ENCODE measurements around the gene NF1. TPM values are rescaled to one million over a fixed set of nuclear protein-coding genes. Genes with fewer than 3 reads are reported as not detected.
A peak's percentile ranks its signal among the peaks of the same experiment; 100 is the strongest.

The NF1 gene
- total RNA-seq, 1 experiment from 2014 or later: 35.4 TPM

DNA sequence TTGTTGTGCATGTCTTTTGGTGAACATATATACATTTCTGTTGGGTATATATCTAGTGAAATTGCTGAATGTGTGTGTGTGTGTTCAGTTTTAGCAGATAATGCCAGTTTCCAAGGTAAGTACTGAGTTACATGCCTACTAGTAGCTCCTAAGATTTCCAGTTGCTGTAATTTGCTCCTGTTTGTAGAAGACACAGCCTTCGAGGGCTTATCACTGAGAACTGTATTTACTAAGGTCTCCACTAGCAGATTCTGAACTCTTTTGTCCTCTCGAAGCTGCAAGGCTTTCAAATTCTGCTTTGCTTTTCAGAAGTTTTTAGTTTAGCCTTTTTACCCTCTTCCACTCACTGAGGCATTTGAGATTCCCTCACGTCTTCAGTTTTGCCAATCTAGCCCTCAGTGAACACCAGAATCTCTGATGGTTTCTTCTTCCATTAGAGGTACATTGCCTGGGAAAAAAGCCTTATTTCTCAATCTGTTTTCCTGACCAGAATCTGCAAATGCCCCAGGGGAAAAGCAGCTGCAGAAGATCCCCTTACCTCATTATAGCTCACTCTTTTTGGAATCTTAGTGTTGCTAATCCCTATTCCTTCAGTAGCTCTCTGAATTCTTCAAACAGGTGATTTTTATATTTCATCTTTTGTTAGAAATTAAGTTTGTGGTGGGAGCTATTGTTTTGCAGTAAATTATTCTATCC lies 52.9 kb downstream of the NF1 start:
- ATAC-seq: no peak

GRCh38 chr17:31148205-31148604 lies 53.4 kb downstream of the NF1 start:
- H3K27me3 Mint-ChIP-seq (ENCODE audit: low read depth): no peaks in the 10 kb centered on the region
- peaks cover 26% of the 10 kb centered on the region for H3K4me1 Mint-ChIP-seq
- ChIA-PET POLR2A (no interaction called here), CTCF (interaction anchor here (0.6 kb wide), 2 partner anchors 69 to 651 kb away, joined by 4 to 5 read pairs; no protein-coding TSS in a partner anchor)
- peaks cover 6% of the 10 kb centered on the region; the same call in 1 of the 2 replicates for H3K9me3 Mint-ChIP-seq
- DNase-seq (ENCODE audit: low spot score) (no peak), ATAC-seq (no peak)
- peaks cover 8% of the 10 kb centered on the region for H3K36me3 Mint-ChIP-seq
- H3K27ac Mint-ChIP-seq: no peak overlapping the region
- no peak overlapping the region for H3K4me3 Mint-ChIP-seq
- TF ChIP-seq ATF1 (CRISPR knock-in tag; IDR thresholded peaks at IDR 0.05) (no peak), ZNF396 (CRISPR knock-in tag; IDR thresholded peaks at IDR 0.05; ENCODE audit: borderline replicate concordance) (no peak), SMAD3 (CRISPR knock-in tag; IDR thresholded peaks at IDR 0.05; ENCODE audit: borderline replicate concordance) (no peak), IRF2 (CRISPR knock-in tag; IDR thresholded peaks at IDR 0.05; ENCODE audit: borderline replicate concordance, low read depth) (no peak), ZNF317 (CRISPR knock-in tag; IDR thresholded peaks at IDR 0.05; ENCODE audit: borderline replicate concordance, low read depth) (no peak), CBFB (CRISPR knock-in tag; IDR thresholded peaks at IDR 0.05; ENCODE audit: low read depth) (no peak), PREB (CRISPR knock-in tag; IDR thresholded peaks at IDR 0.05; ENCODE audit: borderline replicate concordance) (no peak), CREM (CRISPR knock-in tag; IDR thresholded peaks at IDR 0.05) (no peak), JUN (CRISPR knock-in tag; IDR thresholded peaks at IDR 0.05) (no peak), SOX15 (CRISPR knock-in tag; IDR thresholded peaks at IDR 0.05) (no peak), NFATC4 (CRISPR knock-in tag; IDR thresholded peaks at IDR 0.05) (no peak), TP53 (CRISPR knock-in tag; IDR thresholded peaks at IDR 0.05) (no peak)
- TF ChIP-seq, protein P1, sequence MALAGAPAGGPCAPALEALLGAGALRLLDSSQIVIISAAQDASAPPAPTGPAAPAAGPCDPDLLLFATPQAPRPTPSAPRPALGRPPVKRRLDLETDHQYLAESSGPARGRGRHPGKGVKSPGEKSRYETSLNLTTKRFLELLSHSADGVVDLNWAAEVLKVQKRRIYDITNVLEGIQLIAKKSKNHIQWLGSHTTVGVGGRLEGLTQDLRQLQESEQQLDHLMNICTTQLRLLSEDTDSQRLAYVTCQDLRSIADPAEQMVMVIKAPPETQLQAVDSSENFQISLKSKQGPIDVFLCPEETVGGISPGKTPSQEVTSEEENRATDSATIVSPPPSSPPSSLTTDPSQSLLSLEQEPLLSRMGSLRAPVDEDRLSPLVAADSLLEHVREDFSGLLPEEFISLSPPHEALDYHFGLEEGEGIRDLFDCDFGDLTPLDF (CRISPR knock-in tag; IDR thresholded peaks at IDR 0.05): no peak
- TF ChIP-seq, protein P2, sequence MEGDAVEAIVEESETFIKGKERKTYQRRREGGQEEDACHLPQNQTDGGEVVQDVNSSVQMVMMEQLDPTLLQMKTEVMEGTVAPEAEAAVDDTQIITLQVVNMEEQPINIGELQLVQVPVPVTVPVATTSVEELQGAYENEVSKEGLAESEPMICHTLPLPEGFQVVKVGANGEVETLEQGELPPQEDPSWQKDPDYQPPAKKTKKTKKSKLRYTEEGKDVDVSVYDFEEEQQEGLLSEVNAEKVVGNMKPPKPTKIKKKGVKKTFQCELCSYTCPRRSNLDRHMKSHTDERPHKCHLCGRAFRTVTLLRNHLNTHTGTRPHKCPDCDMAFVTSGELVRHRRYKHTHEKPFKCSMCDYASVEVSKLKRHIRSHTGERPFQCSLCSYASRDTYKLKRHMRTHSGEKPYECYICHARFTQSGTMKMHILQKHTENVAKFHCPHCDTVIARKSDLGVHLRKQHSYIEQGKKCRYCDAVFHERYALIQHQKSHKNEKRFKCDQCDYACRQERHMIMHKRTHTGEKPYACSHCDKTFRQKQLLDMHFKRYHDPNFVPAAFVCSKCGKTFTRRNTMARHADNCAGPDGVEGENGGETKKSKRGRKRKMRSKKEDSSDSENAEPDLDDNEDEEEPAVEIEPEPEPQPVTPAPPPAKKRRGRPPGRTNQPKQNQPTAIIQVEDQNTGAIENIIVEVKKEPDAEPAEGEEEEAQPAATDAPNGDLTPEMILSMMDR (IDR thresholded peaks at IDR 0.05): no peak
- TF ChIP-seq, protein P3, sequence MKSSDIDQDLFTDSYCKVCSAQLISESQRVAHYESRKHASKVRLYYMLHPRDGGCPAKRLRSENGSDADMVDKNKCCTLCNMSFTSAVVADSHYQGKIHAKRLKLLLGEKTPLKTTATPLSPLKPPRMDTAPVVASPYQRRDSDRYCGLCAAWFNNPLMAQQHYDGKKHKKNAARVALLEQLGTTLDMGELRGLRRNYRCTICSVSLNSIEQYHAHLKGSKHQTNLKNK (CRISPR knock-in tag; IDR thresholded peaks at IDR 0.05): no peak
- TF ChIP-seq, protein P4, sequence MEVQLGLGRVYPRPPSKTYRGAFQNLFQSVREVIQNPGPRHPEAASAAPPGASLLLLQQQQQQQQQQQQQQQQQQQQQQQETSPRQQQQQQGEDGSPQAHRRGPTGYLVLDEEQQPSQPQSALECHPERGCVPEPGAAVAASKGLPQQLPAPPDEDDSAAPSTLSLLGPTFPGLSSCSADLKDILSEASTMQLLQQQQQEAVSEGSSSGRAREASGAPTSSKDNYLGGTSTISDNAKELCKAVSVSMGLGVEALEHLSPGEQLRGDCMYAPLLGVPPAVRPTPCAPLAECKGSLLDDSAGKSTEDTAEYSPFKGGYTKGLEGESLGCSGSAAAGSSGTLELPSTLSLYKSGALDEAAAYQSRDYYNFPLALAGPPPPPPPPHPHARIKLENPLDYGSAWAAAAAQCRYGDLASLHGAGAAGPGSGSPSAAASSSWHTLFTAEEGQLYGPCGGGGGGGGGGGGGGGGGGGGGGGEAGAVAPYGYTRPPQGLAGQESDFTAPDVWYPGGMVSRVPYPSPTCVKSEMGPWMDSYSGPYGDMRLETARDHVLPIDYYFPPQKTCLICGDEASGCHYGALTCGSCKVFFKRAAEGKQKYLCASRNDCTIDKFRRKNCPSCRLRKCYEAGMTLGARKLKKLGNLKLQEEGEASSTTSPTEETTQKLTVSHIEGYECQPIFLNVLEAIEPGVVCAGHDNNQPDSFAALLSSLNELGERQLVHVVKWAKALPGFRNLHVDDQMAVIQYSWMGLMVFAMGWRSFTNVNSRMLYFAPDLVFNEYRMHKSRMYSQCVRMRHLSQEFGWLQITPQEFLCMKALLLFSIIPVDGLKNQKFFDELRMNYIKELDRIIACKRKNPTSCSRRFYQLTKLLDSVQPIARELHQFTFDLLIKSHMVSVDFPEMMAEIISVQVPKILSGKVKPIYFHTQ (CRISPR knock-in tag; IDR thresholded peaks at IDR 0.05): no peak

More for the DNA sequence above, 52.9 kb downstream of the NF1 start:
- H3K4me3 Mint-ChIP-seq: no peak overlapping the region
- TF ChIP-seq HMGA2 (CRISPR knock-in tag; IDR thresholded peaks at IDR 0.05) (no peak), ZNF219 (CRISPR knock-in tag; IDR thresholded peaks at IDR 0.05; ENCODE audit: borderline replicate concordance) (no peak), GABPB1 (CRISPR knock-in tag; IDR thresholded peaks at IDR 0.05) (no peak), TEAD1 (CRISPR knock-in tag; IDR thresholded peaks at IDR 0.05) (no peak)
- TF ChIP-seq, protein P5, sequence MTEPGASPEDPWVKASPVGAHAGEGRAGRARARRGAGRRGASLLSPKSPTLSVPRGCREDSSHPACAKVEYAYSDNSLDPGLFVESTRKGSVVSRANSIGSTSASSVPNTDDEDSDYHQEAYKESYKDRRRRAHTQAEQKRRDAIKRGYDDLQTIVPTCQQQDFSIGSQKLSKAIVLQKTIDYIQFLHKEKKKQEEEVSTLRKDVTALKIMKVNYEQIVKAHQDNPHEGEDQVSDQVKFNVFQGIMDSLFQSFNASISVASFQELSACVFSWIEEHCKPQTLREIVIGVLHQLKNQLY (CRISPR knock-in tag; IDR thresholded peaks at IDR 0.05): no peak
- TF ChIP-seq, protein P1 (CRISPR knock-in tag; IDR thresholded peaks at IDR 0.05): no peak
- POLR2A ChIA-PET: interaction anchor here (0.6 kb wide), 1 partner anchor 792 kb away, joined by 3 read pairs; no protein-coding TSS in a partner anchor
- peaks cover 26% of the 10 kb centered on the region for H3K4me1 Mint-ChIP-seq
- no peak for DNase-seq (ENCODE audit: low spot score)
- H3K9me3 Mint-ChIP-seq: peaks cover 6% of the 10 kb centered on the region; the same call in 1 of the 2 replicates
- no peaks in the 10 kb centered on the region for H3K27me3 Mint-ChIP-seq (ENCODE audit: low read depth)
- CTCF ChIA-PET: interaction anchor here (0.6 to 1.1 kb wide), 3 partner anchors 69 to 651 kb away, joined by 4 to 5 read pairs (median 4); no protein-coding TSS in a partner anchor
- H3K27ac Mint-ChIP-seq: peak overlapping the region; percentile 44; the same call in 1 of the 2 replicates
- H3K36me3 Mint-ChIP-seq: peaks cover 8% of the 10 kb centered on the region
